H1 (cell line): ENCODE results near the gene GRIA4. TPM values are rescaled to one million over a fixed set of nuclear protein-coding genes. Genes with fewer than 3 reads are reported as not detected.

ENCODE experiments used
- POLR2AphosphoS5 ChIP-seq: IDR thresholded peaks from 2 replicates; pipeline ENCODE4 v1.6.1; 2011; ENCODE audit warnings: low read depth, low read length
- RAD21 ChIP-seq, 2 experiments: IDR thresholded peaks in 1 of 2; conservative IDR thresholded peaks in 1 of 2; 2 replicates each; pipeline ENCODE4 v1.6.1; 2011; ENCODE audit warnings: low read depth in 2 of 2, low read length in 2 of 2, improper control_type of control experiment in 1 of 2, inconsistent platforms in 1 of 2, mild to moderate bottlenecking in 1 of 2, moderate library complexity in 1 of 2
- SUZ12 ChIP-seq: fragments of 200-600 bp; sonication (generic); IDR thresholded peaks from 2 replicates; pipeline ENCODE4 v1.6.1; 2012; ENCODE audit warnings: mild to moderate bottlenecking, inconsistent platforms, low read length, moderate library complexity, mixed read lengths
- TAF7 ChIP-seq: optimal IDR thresholded peaks from 2 replicates; pipeline ENCODE3; 2011; ENCODE audit warnings: low read depth, mild to moderate bottlenecking, inconsistent platforms, low read length, moderate library complexity, borderline replicate concordance
- TEAD4 ChIP-seq: IDR thresholded peaks from 2 replicates; pipeline ENCODE4 v1.6.1; 2012; ENCODE audit warnings: low read depth, low read length, inconsistent platforms, mixed read lengths
- polyA plus RNA-seq, 7 experiments: library from polyadenylated mRNA; depleted of rRNA in 3 of 7; stranded (reverse) in 5 of 7; unstranded in 2 of 7; fragments of >200 nt in 5 of 7; fragments of 200-250 nt in 2 of 7; gene quantifications; 1 replicate in 5 of 7; 2 replicates in 1 of 7; 4 replicates in 1 of 7; pipeline versions ENCODE4 v1.2.1 to v1.2.3, GENCODE V29; 2011 to 2013; ENCODE audit warnings: missing spikeins in 2 of 7, mixed read lengths in 2 of 7
- total RNA-seq: library from RNA; stranded (reverse); fragmentation: NEBNext Ultra II Directional; extraction: Animal tissue kit (Norgen Biotek cat#: 25700); gene quantifications from 2 replicates; pipeline ENCODE4 v1.2.1, GENCODE V29; 2021
- TF ChIP-seq, protein P1 (sequence below): fragments of 300-600 bp; sonication (generic); IDR thresholded peaks from 2 replicates; pipeline ENCODE4 v1.7.1; 2012; ENCODE audit warnings: low read length, moderate library complexity, mild to moderate bottlenecking, inconsistent platforms; ENCODE audit not compliant: insufficient replicate concordance
- TF ChIP-seq, protein P2 (sequence below): IDR thresholded peaks from 2 replicates; pipeline ENCODE4 v1.6.1; 2011; ENCODE audit warnings: low read length, improper control_type of control experiment

The GRIA4 gene
- total and polyA plus RNA-seq, 2 of the 8 experiments (the other 6 are each of a cell fraction or from before 2014, with no cell fraction given), result 12.5 to 21.8 TPM

DNA sequence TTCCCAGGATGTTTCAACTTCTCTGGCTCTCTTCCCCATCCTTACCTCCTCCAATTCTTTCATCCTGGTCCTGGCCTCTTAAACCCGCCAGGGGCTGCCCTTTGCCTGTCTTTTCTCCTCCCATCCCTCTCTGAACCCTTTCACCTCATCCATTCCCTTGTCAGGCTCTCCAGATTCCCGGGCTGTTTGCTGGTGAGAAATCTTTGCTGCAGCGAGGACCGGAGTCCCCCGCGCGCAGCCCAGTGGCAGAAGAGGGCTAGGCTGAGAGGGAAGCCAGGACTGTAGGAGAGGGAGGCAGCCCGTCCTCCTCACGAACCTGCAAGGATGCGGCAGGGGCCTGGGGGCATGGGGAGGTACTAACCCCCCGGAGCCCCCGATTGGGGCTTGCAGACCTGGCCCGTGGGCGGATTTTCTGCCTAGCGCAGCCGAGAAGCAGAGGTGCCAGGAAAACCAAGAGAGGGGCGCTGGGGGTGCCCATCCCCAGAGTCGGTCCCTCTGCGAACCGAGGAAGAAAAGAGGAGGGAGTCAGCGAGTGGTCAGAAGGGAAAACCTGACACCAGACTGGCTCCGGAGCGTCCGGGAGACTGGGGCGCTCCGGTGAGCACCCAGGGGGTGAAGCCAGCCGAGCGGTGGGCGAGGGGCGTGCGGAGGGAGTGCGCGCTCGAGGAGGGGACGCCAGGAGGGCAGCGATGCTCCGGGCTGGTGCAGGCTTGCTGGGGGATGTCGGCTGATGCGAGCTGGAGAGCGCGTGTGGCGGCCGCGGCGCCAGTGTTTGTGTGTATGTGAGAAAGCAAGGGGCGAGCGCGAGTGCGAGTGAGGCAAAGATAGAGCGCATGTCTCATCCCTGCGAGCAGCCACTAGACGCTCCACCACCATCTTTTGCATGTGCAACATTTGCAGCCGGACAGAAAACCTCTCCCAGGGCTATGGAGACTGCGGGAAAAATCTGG is at the start of gene GRIA4 (continued):
- TF ChIP-seq, protein P1, sequence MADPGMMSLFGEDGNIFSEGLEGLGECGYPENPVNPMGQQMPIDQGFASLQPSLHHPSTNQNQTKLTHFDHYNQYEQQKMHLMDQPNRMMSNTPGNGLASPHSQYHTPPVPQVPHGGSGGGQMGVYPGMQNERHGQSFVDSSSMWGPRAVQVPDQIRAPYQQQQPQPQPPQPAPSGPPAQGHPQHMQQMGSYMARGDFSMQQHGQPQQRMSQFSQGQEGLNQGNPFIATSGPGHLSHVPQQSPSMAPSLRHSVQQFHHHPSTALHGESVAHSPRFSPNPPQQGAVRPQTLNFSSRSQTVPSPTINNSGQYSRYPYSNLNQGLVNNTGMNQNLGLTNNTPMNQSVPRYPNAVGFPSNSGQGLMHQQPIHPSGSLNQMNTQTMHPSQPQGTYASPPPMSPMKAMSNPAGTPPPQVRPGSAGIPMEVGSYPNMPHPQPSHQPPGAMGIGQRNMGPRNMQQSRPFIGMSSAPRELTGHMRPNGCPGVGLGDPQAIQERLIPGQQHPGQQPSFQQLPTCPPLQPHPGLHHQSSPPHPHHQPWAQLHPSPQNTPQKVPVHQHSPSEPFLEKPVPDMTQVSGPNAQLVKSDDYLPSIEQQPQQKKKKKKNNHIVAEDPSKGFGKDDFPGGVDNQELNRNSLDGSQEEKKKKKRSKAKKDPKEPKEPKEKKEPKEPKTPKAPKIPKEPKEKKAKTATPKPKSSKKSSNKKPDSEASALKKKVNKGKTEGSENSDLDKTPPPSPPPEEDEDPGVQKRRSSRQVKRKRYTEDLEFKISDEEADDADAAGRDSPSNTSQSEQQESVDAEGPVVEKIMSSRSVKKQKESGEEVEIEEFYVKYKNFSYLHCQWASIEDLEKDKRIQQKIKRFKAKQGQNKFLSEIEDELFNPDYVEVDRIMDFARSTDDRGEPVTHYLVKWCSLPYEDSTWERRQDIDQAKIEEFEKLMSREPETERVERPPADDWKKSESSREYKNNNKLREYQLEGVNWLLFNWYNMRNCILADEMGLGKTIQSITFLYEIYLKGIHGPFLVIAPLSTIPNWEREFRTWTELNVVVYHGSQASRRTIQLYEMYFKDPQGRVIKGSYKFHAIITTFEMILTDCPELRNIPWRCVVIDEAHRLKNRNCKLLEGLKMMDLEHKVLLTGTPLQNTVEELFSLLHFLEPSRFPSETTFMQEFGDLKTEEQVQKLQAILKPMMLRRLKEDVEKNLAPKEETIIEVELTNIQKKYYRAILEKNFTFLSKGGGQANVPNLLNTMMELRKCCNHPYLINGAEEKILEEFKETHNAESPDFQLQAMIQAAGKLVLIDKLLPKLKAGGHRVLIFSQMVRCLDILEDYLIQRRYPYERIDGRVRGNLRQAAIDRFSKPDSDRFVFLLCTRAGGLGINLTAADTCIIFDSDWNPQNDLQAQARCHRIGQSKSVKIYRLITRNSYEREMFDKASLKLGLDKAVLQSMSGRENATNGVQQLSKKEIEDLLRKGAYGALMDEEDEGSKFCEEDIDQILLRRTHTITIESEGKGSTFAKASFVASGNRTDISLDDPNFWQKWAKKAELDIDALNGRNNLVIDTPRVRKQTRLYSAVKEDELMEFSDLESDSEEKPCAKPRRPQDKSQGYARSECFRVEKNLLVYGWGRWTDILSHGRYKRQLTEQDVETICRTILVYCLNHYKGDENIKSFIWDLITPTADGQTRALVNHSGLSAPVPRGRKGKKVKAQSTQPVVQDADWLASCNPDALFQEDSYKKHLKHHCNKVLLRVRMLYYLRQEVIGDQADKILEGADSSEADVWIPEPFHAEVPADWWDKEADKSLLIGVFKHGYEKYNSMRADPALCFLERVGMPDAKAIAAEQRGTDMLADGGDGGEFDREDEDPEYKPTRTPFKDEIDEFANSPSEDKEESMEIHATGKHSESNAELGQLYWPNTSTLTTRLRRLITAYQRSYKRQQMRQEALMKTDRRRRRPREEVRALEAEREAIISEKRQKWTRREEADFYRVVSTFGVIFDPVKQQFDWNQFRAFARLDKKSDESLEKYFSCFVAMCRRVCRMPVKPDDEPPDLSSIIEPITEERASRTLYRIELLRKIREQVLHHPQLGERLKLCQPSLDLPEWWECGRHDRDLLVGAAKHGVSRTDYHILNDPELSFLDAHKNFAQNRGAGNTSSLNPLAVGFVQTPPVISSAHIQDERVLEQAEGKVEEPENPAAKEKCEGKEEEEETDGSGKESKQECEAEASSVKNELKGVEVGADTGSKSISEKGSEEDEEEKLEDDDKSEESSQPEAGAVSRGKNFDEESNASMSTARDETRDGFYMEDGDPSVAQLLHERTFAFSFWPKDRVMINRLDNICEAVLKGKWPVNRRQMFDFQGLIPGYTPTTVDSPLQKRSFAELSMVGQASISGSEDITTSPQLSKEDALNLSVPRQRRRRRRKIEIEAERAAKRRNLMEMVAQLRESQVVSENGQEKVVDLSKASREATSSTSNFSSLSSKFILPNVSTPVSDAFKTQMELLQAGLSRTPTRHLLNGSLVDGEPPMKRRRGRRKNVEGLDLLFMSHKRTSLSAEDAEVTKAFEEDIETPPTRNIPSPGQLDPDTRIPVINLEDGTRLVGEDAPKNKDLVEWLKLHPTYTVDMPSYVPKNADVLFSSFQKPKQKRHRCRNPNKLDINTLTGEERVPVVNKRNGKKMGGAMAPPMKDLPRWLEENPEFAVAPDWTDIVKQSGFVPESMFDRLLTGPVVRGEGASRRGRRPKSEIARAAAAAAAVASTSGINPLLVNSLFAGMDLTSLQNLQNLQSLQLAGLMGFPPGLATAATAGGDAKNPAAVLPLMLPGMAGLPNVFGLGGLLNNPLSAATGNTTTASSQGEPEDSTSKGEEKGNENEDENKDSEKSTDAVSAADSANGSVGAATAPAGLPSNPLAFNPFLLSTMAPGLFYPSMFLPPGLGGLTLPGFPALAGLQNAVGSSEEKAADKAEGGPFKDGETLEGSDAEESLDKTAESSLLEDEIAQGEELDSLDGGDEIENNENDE, result no peak
- TF ChIP-seq TEAD4 (no peak), RAD21 (IDR thresholded peaks at IDR 0.05 in 1 of 2, conservative IDR thresholded peaks at IDR 0.05 in 1 of 2; ENCODE audit: low read depth in 2 of 2, low read length in 2 of 2) (peak in 1 of 2 experiments; percentile 0; a peak in 1 of 4 replicates), SUZ12 (peak; percentile 58; the same call in 1 of the 2 replicates), POLR2AphosphoS5 (0 out of 2 replicates have a peak, but pooled peaks have one; percentile 22), TAF7 (no peak)
- TF ChIP-seq, protein P2, sequence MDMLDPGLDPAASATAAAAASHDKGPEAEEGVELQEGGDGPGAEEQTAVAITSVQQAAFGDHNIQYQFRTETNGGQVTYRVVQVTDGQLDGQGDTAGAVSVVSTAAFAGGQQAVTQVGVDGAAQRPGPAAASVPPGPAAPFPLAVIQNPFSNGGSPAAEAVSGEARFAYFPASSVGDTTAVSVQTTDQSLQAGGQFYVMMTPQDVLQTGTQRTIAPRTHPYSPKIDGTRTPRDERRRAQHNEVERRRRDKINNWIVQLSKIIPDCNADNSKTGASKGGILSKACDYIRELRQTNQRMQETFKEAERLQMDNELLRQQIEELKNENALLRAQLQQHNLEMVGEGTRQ, result no peak
